GM12892 (cell line): ENCODE results near the gene R3HDM2.

Source experiments
- POLR2A ChIP-seq: IDR thresholded peaks from 2 replicates; pipeline ENCODE4 v1.6.1; 2011; ENCODE audit warnings: low read depth, low read length, control low read depth
- POLR2AphosphoS5 ChIP-seq: IDR thresholded peaks from 2 replicates; pipeline ENCODE4 v1.6.1; 2011; ENCODE audit warnings: low read depth, low read length, control low read depth
- TAF1 ChIP-seq: IDR thresholded peaks from 2 replicates; pipeline ENCODE4 v1.6.1; 2011; ENCODE audit warnings: low read depth, mild to moderate bottlenecking, control low read depth, low read length, borderline replicate concordance

- TF ChIP-seq POLR2A (no peak), POLR2AphosphoS5 (no peak), TAF1 (no peak)
These were observed 216.5 kb downstream of the R3HDM2 start for GRCh38 chr12:57214398-57214781.
